GM12891 (cell line): ENCODE measurements around the gene PRPH.

ENCODE experiments used
- PAX5 ChIP-seq: IDR thresholded peaks from 2 replicates; pipeline ENCODE4 v1.6.1; 2011; ENCODE audit warnings: low read length, moderate library complexity, mild to moderate bottlenecking; ENCODE audit not compliant: insufficient read depth, severe bottlenecking
- POLR2A ChIP-seq: IDR thresholded peaks from 2 replicates; pipeline ENCODE4 v1.6.1; 2011; ENCODE audit warnings: low read depth, low read length, control low read depth
- POLR2AphosphoS5 ChIP-seq: IDR thresholded peaks from 2 replicates; pipeline ENCODE4 v1.6.1; 2011; ENCODE audit warnings: low read depth, low read length, control low read depth
- POU2F2 ChIP-seq: IDR thresholded peaks from 2 replicates; pipeline ENCODE4 v1.6.1; 2011; ENCODE audit warnings: low read depth, mild to moderate bottlenecking, control low read depth, low read length, moderate library complexity
- SPI1 ChIP-seq: IDR thresholded peaks from 2 replicates; pipeline ENCODE4 v1.6.1; 2011; ENCODE audit warnings: low read depth, low read length, control low read depth
- TAF1 ChIP-seq: IDR thresholded peaks from 2 replicates; pipeline ENCODE4 v1.6.1; 2011; ENCODE audit warnings: low read depth, low read length, control low read depth

DNA sequence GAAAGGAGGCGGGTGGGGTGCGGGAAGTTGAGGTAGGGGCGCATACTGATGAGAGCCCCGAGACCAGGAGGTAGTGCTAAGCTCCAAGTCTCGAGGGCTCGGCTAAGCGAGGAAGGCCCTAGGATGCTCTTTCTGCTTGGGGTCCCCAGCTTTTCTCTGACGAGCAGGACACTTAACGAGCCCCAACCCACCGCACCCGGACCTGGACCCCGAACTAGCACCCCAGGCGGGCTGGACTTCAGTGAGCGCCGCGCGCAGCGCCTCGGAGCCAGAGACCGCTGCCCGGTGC is 46.8 kb downstream of the PRPH start:
- no peak for TF ChIP-seq POLR2A
- TF ChIP-seq POLR2AphosphoS5: no peak
- no peak for TF ChIP-seq TAF1
- no peak for TF ChIP-seq POU2F2
- no peak for TF ChIP-seq PAX5
- no peak for TF ChIP-seq SPI1
